HepG2 (cell line): ENCODE data around the gene TOR1AIP1. TPM values are rescaled to one million over a fixed set of nuclear protein-coding genes. Genes with fewer than 3 reads are reported as not detected.

Source experiments
- ATF7-NPFF ChIP-seq: sonication (generic); formaldehyde crosslinking; IDR thresholded peaks from 2 replicates; pipeline ENCODE4 v1.8.1; 2023; ENCODE audit warnings: mild to moderate bottlenecking, low read depth, missing genetic modification reagents, moderate library complexity
- CBX2 ChIP-seq, 2 experiments: fragments of 200-600 bp in 1 of 2; sonication (generic); formaldehyde crosslinking in 1 of 2; IDR thresholded peaks; 2 replicates each; pipeline versions ENCODE4 v1.7.0 to v1.8.1; 2018 to 2022; ENCODE audit warnings: low read depth in 2 of 2, low read length in 1 of 2, mild to moderate bottlenecking in 1 of 2, missing genetic modification reagents in 1 of 2
- ELF1 ChIP-seq: sonication (generic); formaldehyde crosslinking; IDR thresholded peaks from 2 replicates; pipeline ENCODE4 v1.4.0; 2020; ENCODE audit warnings: missing genetic modification reagents
- FOXM1 ChIP-seq: sonication (generic); formaldehyde crosslinking; IDR thresholded peaks from 2 replicates; pipeline ENCODE4 v1.5.0; 2020; ENCODE audit warnings: missing genetic modification reagents
- HMGA1 ChIP-seq: sonication (generic); formaldehyde crosslinking; conservative IDR thresholded peaks from 2 replicates; pipeline ENCODE4 v1.4.0; 2020; ENCODE audit warnings: missing genetic modification reagents
- KAT7 ChIP-seq: IDR thresholded peaks from 2 replicates; pipeline ENCODE4 v1.6.1; 2018; ENCODE audit warnings: borderline replicate concordance, missing compliant biosample characterization
- KLF15 ChIP-seq: sonication (generic); formaldehyde crosslinking; IDR thresholded peaks from 2 replicates; pipeline ENCODE4 v1.8.1; 2023; ENCODE audit warnings: borderline replicate concordance, mild to moderate bottlenecking, inconsistent platforms, missing genetic modification reagents, mixed read lengths
- MIXL1 ChIP-seq: IDR thresholded peaks from 2 replicates; pipeline ENCODE4 v1.6.1; 2016
- MXD1 ChIP-seq: sonication (generic); formaldehyde crosslinking; IDR thresholded peaks from 2 replicates; pipeline ENCODE4 v1.4.0; 2020; ENCODE audit warnings: mild to moderate bottlenecking, missing genetic modification reagents
- MYNN ChIP-seq: sonication (generic); formaldehyde crosslinking; IDR thresholded peaks from 2 replicates; pipeline ENCODE4 v1.4.0; 2020; ENCODE audit warnings: mild to moderate bottlenecking, low read depth, missing genetic modification reagents
- NFKBIZ ChIP-seq: IDR thresholded peaks from 2 replicates; pipeline ENCODE4 v1.6.1; 2018; ENCODE audit warnings: missing genetic modification reagents, missing compliant biosample characterization
- NR2F6 ChIP-seq, 2 experiments: IDR thresholded peaks; 2 replicates each; pipeline ENCODE4 v1.6.1; 2016; ENCODE audit warnings: antibody characterized with exemption in 1 of 2, mild to moderate bottlenecking in 1 of 2
- REL ChIP-seq: sonication (generic); formaldehyde crosslinking; conservative IDR thresholded peaks from 2 replicates; pipeline ENCODE4 v1.8.0; 2022; ENCODE audit warnings: mild to moderate bottlenecking, missing genetic modification reagents, moderate library complexity
- SRSF1 ChIP-seq: fragments of 200-400 bp; formaldehyde crosslinking; optimal IDR thresholded peaks from 2 replicates; pipeline ENCODE3; 2017; ENCODE audit warnings: mild to moderate bottlenecking, low read depth, low read length, moderate library complexity
- SRY ChIP-seq: sonication (generic); formaldehyde crosslinking; IDR thresholded peaks from 2 replicates; pipeline ENCODE4 v1.8.0; 2022; ENCODE audit warnings: mild to moderate bottlenecking, missing genetic modification reagents
- TSC22D2 ChIP-seq: sonication (generic); formaldehyde crosslinking; IDR thresholded peaks from 2 replicates; pipeline ENCODE4 v1.5.1; 2020; ENCODE audit warnings: missing genetic modification reagents, mild to moderate bottlenecking, borderline replicate concordance
- ZNF143 ChIP-seq: sonication (generic); formaldehyde crosslinking; IDR thresholded peaks from 2 replicates; pipeline ENCODE4 v1.4.0; 2020; ENCODE audit warnings: missing genetic modification reagents
- ZNF207 ChIP-seq: fragments of 450-650 bp; IDR thresholded peaks from 2 replicates; pipeline ENCODE4 v1.6.1; 2016; ENCODE audit warnings: antibody characterized with exemption, borderline replicate concordance
- ZNF75D ChIP-seq: sonication (generic); formaldehyde crosslinking; IDR thresholded peaks from 2 replicates; pipeline ENCODE4 v1.8.1; 2023; ENCODE audit warnings: missing genetic modification reagents, mild to moderate bottlenecking, borderline replicate concordance
- ZNF781 ChIP-seq: sonication (generic); formaldehyde crosslinking; IDR thresholded peaks from 2 replicates; pipeline ENCODE4 v1.5.1; 2020; ENCODE audit warnings: borderline replicate concordance, mild to moderate bottlenecking, missing genetic modification reagents; ENCODE audit errors: not compliant biosample characterization
- polyA plus RNA-seq, 8 experiments: library from polyadenylated mRNA; depleted of rRNA in 3 of 8; stranded (reverse) in 7 of 8; unstranded in 1 of 8; fragments of >200 nt; fragmentation: Illumina TruSeq in 4 of 8; extraction: Trizol in 4 of 8; gene quantifications; 2 replicates each; pipeline versions ENCODE4 v1.2.1 to v1.2.3, GENCODE V29; 2011 to 2016; ENCODE audit warnings: low read depth in 4 of 8, missing spikeins in 1 of 8, mixed read lengths in 1 of 8; ENCODE audit not compliant: insufficient read depth in 1 of 8
- total RNA-seq, 5 experiments: library from RNA; depleted of rRNA; stranded (reverse); fragments of >200 nt; fragmentation: Illumina TruSeq; extraction: Trizol; gene quantifications; 2 replicates each; pipeline ENCODE4 v1.2.3, GENCODE V29; 2016; ENCODE audit warnings: low read depth in 1 of 5
- TF ChIP-seq, protein P1 (sequence below): sonication (generic); formaldehyde crosslinking; IDR thresholded peaks from 2 replicates; pipeline ENCODE4 v1.9.0; 2022; ENCODE audit warnings: low read depth, missing genetic modification reagents
- TF ChIP-seq, protein P2 (sequence below): sonication (generic); formaldehyde crosslinking; IDR thresholded peaks from 2 replicates; pipeline ENCODE4 v1.4.0; 2020; ENCODE audit warnings: missing genetic modification reagents, borderline replicate concordance

The TOR1AIP1 gene
- total and polyA plus RNA-seq, 2 of the 13 experiments (the other 11 are each of a cell fraction or from before 2014, with no cell fraction given): 15.6 to 29.0 TPM

- TF ChIP-seq NFKBIZ (CRISPR knock-in tag) (peak; percentile 19), NR2F6 (IDR thresholded peaks at IDR 0.05) (no peak; the same call in 1 of the 2 replicates), NR2F6 (CRISPR knock-in tag; IDR thresholded peaks at IDR 0.05) (no peak; the same call in 1 of the 2 replicates), FOXM1 (no peak), ELF1 (CRISPR knock-in tag) (peak; percentile 96), KAT7 (CRISPR knock-in tag) (peak; percentile 91; the same call in 1 of the 2 replicates), MYNN (CRISPR knock-in tag) (0 out of 2 replicates have a peak, but pooled peaks have one; percentile 62), ZNF781 (no peak), ZNF75D (CRISPR knock-in tag) (no peak), MIXL1 (peak; percentile 69; the same call in 1 of the 2 replicates), SRSF1 (peak; percentile 88), ZNF143 (CRISPR knock-in tag) (peak; percentile 89), HMGA1 (CRISPR knock-in tag) (no peak), ATF7-NPFF (CRISPR knock-in tag) (peak; percentile 84; the same call in 1 of the 2 replicates), REL (CRISPR knock-in tag) (peak; percentile 77), TSC22D2 (CRISPR knock-in tag) (no peak), MXD1 (CRISPR knock-in tag) (peak; percentile 68), CBX2 (IDR thresholded peaks at IDR 0.05; ENCODE audit: low read depth, low read length) (no peak; the same call in 1 of the 2 replicates), CBX2 (CRISPR knock-in tag; IDR thresholded peaks at IDR 0.05; ENCODE audit: low read depth) (no peak), ZNF207 (no peak), SRY (0 out of 2 replicates have a peak, but pooled peaks have one; percentile 75), KLF15 (CRISPR knock-in tag) (no peak)
- TF ChIP-seq, protein P1, sequence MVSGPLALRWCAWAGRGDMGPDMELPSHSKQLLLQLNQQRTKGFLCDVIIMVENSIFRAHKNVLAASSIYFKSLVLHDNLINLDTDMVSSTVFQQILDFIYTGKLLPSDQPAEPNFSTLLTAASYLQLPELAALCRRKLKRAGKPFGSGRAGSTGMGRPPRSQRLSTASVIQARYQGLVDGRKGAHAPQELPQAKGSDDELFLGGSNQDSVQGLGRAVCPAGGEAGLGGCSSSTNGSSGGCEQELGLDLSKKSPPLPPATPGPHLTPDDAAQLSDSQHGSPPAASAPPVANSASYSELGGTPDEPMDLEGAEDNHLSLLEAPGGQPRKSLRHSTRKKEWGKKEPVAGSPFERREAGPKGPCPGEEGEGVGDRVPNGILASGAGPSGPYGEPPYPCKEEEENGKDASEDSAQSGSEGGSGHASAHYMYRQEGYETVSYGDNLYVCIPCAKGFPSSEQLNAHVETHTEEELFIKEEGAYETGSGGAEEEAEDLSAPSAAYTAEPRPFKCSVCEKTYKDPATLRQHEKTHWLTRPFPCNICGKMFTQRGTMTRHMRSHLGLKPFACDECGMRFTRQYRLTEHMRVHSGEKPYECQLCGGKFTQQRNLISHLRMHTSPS (CRISPR knock-in tag): peak; percentile 40; the same call in 1 of the 2 replicates
- TF ChIP-seq, protein P2, sequence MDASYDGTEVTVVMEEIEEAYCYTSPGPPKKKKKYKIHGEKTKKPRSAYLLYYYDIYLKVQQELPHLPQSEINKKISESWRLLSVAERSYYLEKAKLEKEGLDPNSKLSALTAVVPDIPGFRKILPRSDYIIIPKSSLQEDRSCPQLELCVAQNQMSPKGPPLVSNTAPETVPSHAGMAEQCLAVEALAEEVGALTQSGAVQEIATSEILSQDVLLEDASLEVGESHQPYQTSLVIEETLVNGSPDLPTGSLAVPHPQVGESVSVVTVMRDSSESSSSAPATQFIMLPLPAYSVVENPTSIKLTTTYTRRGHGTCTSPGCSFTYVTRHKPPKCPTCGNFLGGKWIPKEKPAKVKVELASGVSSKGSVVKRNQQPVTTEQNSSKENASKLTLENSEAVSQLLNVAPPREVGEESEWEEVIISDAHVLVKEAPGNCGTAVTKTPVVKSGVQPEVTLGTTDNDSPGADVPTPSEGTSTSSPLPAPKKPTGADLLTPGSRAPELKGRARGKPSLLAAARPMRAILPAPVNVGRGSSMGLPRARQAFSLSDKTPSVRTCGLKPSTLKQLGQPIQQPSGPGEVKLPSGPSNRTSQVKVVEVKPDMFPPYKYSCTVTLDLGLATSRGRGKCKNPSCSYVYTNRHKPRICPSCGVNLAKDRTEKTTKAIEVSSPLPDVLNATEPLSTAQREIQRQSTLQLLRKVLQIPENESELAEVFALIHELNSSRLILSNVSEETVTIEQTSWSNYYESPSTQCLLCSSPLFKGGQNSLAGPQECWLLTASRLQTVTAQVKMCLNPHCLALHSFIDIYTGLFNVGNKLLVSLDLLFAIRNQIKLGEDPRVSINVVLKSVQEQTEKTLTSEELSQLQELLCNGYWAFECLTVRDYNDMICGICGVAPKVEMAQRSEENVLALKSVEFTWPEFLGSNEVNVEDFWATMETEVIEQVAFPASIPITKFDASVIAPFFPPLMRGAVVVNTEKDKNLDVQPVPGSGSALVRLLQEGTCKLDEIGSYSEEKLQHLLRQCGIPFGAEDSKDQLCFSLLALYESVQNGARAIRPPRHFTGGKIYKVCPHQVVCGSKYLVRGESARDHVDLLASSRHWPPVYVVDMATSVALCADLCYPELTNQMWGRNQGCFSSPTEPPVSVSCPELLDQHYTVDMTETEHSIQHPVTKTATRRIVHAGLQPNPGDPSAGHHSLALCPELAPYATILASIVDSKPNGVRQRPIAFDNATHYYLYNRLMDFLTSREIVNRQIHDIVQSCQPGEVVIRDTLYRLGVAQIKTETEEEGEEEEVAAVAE (CRISPR knock-in tag): peak; percentile 90
Measured at GRCh38 chr1:179882253-179883039, at the start of gene TOR1AIP1 (continued).
